K562 (cell line): ENCODE measurements around the gene ERRFI1. TPM values are rescaled to one million over a fixed set of nuclear protein-coding genes. Genes with fewer than 3 reads are reported as not detected.

Experiments
- CREB3 ChIP-seq: fragments of 450-650 bp; conservative IDR thresholded peaks from 2 replicates; pipeline ENCODE4 v1.6.1; 2016; ENCODE audit warnings: missing genetic modification characterization, low read depth, mild to moderate bottlenecking, missing compliant biosample characterization, moderate library complexity
- CUX1 ChIP-seq: fragments of 200-800 bp; sonication (Bioruptor generic); IDR thresholded peaks from 2 replicates; pipeline ENCODE4 v1.6.1; 2016; ENCODE audit warnings: missing genetic modification characterization, missing compliant biosample characterization
- DEAF1 ChIP-seq: fragments of 450-650 bp; formaldehyde crosslinking; IDR thresholded peaks from 2 replicates; pipeline ENCODE4 v1.4.0; 2020; ENCODE audit warnings: mild to moderate bottlenecking, moderate library complexity
- ELF4 ChIP-seq: fragments of 450-650 bp; formaldehyde crosslinking; IDR thresholded peaks from 2 replicates; pipeline ENCODE4 v1.4.0; 2022; ENCODE audit warnings: missing genetic modification characterization
- HDAC8 ChIP-seq: fragments of 450-650 bp; IDR thresholded peaks from 2 replicates; pipeline ENCODE4 v1.6.1; 2016; ENCODE audit warnings: mild to moderate bottlenecking, missing genetic modification characterization, moderate library complexity, missing compliant biosample characterization
- IRF1 ChIP-seq: sonication (generic); formaldehyde crosslinking; IDR thresholded peaks from 2 replicates; pipeline ENCODE4 v1.8.0; 2022; ENCODE audit warnings: missing genetic modification reagents, mild to moderate bottlenecking, borderline replicate concordance
- LCOR ChIP-seq: sonication (generic); formaldehyde crosslinking; IDR thresholded peaks from 2 replicates; pipeline ENCODE4 v1.8.0; 2022; ENCODE audit warnings: mild to moderate bottlenecking, missing genetic modification reagents
- MAX ChIP-seq: sonication (generic); formaldehyde crosslinking; IDR thresholded peaks from 2 replicates; pipeline ENCODE4 v1.9.0; 2022; ENCODE audit warnings: mild to moderate bottlenecking, missing genetic modification reagents
- MCM3 ChIP-seq: fragments of 450-650 bp; IDR thresholded peaks from 2 replicates; pipeline ENCODE4 v1.6.1; 2016
- NCOR1 ChIP-seq: fragments of 450-650 bp; IDR thresholded peaks from 2 replicates; pipeline ENCODE4 v1.6.1; 2016; ENCODE audit warnings: mild to moderate bottlenecking, moderate library complexity
- NR2C1 ChIP-seq, 2 experiments: fragments of 450-650 bp; IDR thresholded peaks; 2 replicates each; pipeline ENCODE4 v1.6.1; 2017; ENCODE audit warnings: mild to moderate bottlenecking in 2 of 2, antibody characterized with exemption in 1 of 2, inconsistent platforms in 1 of 2, missing compliant biosample characterization in 1 of 2, missing genetic modification characterization in 1 of 2
- POLR3A ChIP-seq: IDR thresholded peaks from 2 replicates; pipeline ENCODE4 v1.6.1; 2011; ENCODE audit warnings: borderline replicate concordance, mild to moderate bottlenecking, moderate library complexity; ENCODE audit not compliant: insufficient read length, insufficient read depth; ENCODE audit errors: extremely low read depth
- RB1 ChIP-seq: fragments of 450-650 bp; IDR thresholded peaks from 2 replicates; pipeline ENCODE4 v1.6.1; 2017; ENCODE audit warnings: low read depth, mild to moderate bottlenecking
- RBBP5 ChIP-seq: fragments of 200-600 bp; sonication (generic); IDR thresholded peaks from 2 replicates; pipeline ENCODE4 v1.6.1; 2012; ENCODE audit warnings: borderline replicate concordance, mild to moderate bottlenecking, low read length, control low read depth, inconsistent platforms; ENCODE audit not compliant: insufficient read depth, poor library complexity, severe bottlenecking
- RFX1 ChIP-seq: fragments of 450-650 bp; IDR thresholded peaks from 2 replicates; pipeline ENCODE4 v1.6.1; 2016; ENCODE audit warnings: mild to moderate bottlenecking, moderate library complexity
- RUNX1 ChIP-seq: sonication (generic); IDR thresholded peaks from 2 replicates; pipeline ENCODE4 v1.6.1; 2016; ENCODE audit warnings: antibody characterized with exemption, low read depth
- SMARCB1 ChIP-seq: IDR thresholded peaks from 2 replicates; pipeline ENCODE4 v1.6.1; 2011; ENCODE audit warnings: improper control_type of control experiment, low read depth; ENCODE audit not compliant: insufficient read length
- TRIM28 ChIP-seq: fragments of 450-650 bp; IDR thresholded peaks from 2 replicates; pipeline ENCODE4 v1.6.1; 2017
- polyA plus RNA-seq, 8 experiments: library from polyadenylated mRNA; depleted of rRNA in 4 of 8; stranded (reverse) in 5 of 8; unstranded in 3 of 8; fragments of >200 nt; fragmentation: Nextera tagmentation in 2 of 8; fragmentation: Illumina TruSeq in 1 of 8; extraction: Ambion mirVana in 2 of 8; extraction: Trizol in 1 of 8; gene quantifications; 2 replicates each; pipeline versions ENCODE4 v1.2.1 to v1.2.3, GENCODE V29; 2011 to 2014; ENCODE audit warnings: inconsistent platforms in 1 of 8, missing spikeins in 1 of 8
- total RNA-seq, 7 experiments: library from RNA; depleted of rRNA in 6 of 7; stranded (reverse); fragments of >200 nt in 6 of 7; fragmentation: Illumina TruSeq in 2 of 7; extraction: Trizol in 2 of 7; gene quantifications; 2 replicates each; pipeline versions ENCODE4 v1.2.1 to v1.2.3, GENCODE V29; 2011 to 2021; ENCODE audit warnings: low replicate concordance in 1 of 7

The ERRFI1 gene
- total and polyA plus RNA-seq, 9 of the 15 experiments (the other 6 are each of a cell fraction or from before 2014, with no cell fraction given): 0.67 to 4.4 (median 1.1) TPM

GRCh38 chr1:8004803-8005573 lies 21.1 kb downstream of the ERRFI1 start (continued):
- no peak for TF ChIP-seq CUX1 (CRISPR knock-in tag)
- TF ChIP-seq TRIM28: no peak
- TF ChIP-seq MCM3: no peak
- 0 out of 2 replicates have a peak, but pooled peaks have one; percentile 60 for TF ChIP-seq LCOR (CRISPR knock-in tag)
- no peak for TF ChIP-seq NR2C1 (IDR thresholded peaks at IDR 0.05)
- TF ChIP-seq NR2C1 (tag; IDR thresholded peaks at IDR 0.05): 0 out of 2 replicates have a peak, but pooled peaks have one; percentile 6
- peak; percentile 58 for TF ChIP-seq RBBP5
- TF ChIP-seq SMARCB1: no peak
- no peak for TF ChIP-seq DEAF1 (CRISPR knock-in tag)
- TF ChIP-seq POLR3A: no peak
- peak; percentile 34; the same call in 1 of the 2 replicates for TF ChIP-seq RB1
- TF ChIP-seq MAX (CRISPR knock-in tag): peak; percentile 81
- TF ChIP-seq RFX1: no peak
- peak; percentile 94 for TF ChIP-seq NCOR1
- TF ChIP-seq HDAC8: no peak
- no peak for TF ChIP-seq RUNX1
- no peak for TF ChIP-seq CREB3 (tag)
- no peak for TF ChIP-seq IRF1 (CRISPR knock-in tag)
- no peak for TF ChIP-seq ELF4 (CRISPR knock-in tag)
